CD4-positive, alpha-beta T cell (primary cell): Measurements from ENCODE around the gene CASP9. TPM values are rescaled to one million over a fixed set of nuclear protein-coding genes. Genes with fewer than 3 reads are reported as not detected.
"Not testable (repeated sequence)": the region's sequence is repeated elsewhere in the genome, so short reads cannot be mapped to it uniquely, and the experiment has no call there.

ENCODE experiments used
- ATAC-seq: fragments of 200-7000 bp; cut with Tn5 transposase; one replicate; pipeline ENCODE4 v1.10.0; 2022; ENCODE audit warnings: mild to moderate bottlenecking; ENCODE audit not compliant: poor library complexity
- CTCF ChIA-PET: fragments of 350-600 bp; sonication (Branson Sonifier 250); formaldehyde crosslinking; loops from one replicate; lab custom pipeline; 2021; ENCODE audit warnings: antibody characterized with exemption, inconsistent platforms; lab: Charles Lee
- POLR2A ChIA-PET: fragments of 350-600 bp; sonication (Branson Sonifier 250); formaldehyde crosslinking; loops from one replicate; lab custom pipeline; 2021; ENCODE audit warnings: antibody characterized with exemption, inconsistent platforms; lab: Charles Lee
- DNase-seq, 14 experiments: peaks; one replicate each; pipeline ENCODE4 v3.0.0-alpha.2; 2013 to 2020; ENCODE audit warnings: mixed read lengths in 2 of 14
- H3K27ac ChIP-seq, 2 donors: one replicate each; pipeline versions ENCODE4 v1.5.1 to v1.7.0; 2013; ENCODE audit warnings: low read length in 2 of 2, low read depth in 1 of 2, mild to moderate bottlenecking in 1 of 2
- H3K27me3 ChIP-seq, 2 experiments: 1 replicate in 1 of 2; 2 replicates in 1 of 2; pipeline versions ENCODE4 v1.6.1 to v1.7.0; 2013; ENCODE audit warnings: low read length in 2 of 2, control low read depth in 1 of 2, mild to moderate bottlenecking in 1 of 2, moderate library complexity in 1 of 2; ENCODE audit not compliant: insufficient read depth in 2 of 2, control insufficient read depth in 1 of 2
- H3K36me3 ChIP-seq: one replicate; pipeline ENCODE4 v1.6.1; 2013; ENCODE audit warnings: low read length, control low read depth; ENCODE audit not compliant: insufficient read depth
- H3K4me1 ChIP-seq: one replicate; pipeline ENCODE4 v1.6.1; 2013; ENCODE audit warnings: low read length, control low read depth; ENCODE audit not compliant: insufficient read depth
- H3K4me3 ChIP-seq: one replicate; pipeline ENCODE4 v1.5.1; 2013; ENCODE audit warnings: mild to moderate bottlenecking, low read length, moderate library complexity
- H3K9me3 ChIP-seq, 2 experiments: 1 replicate in 1 of 2; 2 replicates in 1 of 2; pipeline versions ENCODE4 v1.6.1 to v1.7.0; 2013; ENCODE audit warnings: low read length in 2 of 2, mild to moderate bottlenecking in 2 of 2, control low read depth in 1 of 2, moderate library complexity in 1 of 2; ENCODE audit not compliant: control insufficient read depth in 1 of 2, insufficient read depth in 1 of 2
- H3K27ac Mint-ChIP-seq: one replicate; pipeline ENCODE4 v1.8.0; 2020; ENCODE audit warnings: mixed read lengths
- H3K27me3 Mint-ChIP-seq: one replicate; pipeline ENCODE4 v1.8.0; 2021; ENCODE audit warnings: mixed read lengths
- H3K36me3 Mint-ChIP-seq: one replicate; pipeline ENCODE4 v1.8.0; 2021; ENCODE audit warnings: low read depth, mixed read lengths
- H3K4me1 Mint-ChIP-seq: one replicate; pipeline ENCODE4 v1.8.0; 2021; ENCODE audit warnings: low read depth, mixed read lengths
- H3K4me3 Mint-ChIP-seq: one replicate; pipeline ENCODE4 v1.8.0; 2020; ENCODE audit warnings: mild to moderate bottlenecking, mixed read lengths
- H3K9me3 Mint-ChIP-seq: one replicate; pipeline ENCODE4 v1.8.0; 2020; ENCODE audit warnings: mixed read lengths
- intact Hi-C, 2 experiments: fragments of 100-400 bp; cut with DNase I in 1 of 2; cut with micrococcal nuclease in 1 of 2; formaldehyde crosslinking; loops; one replicate each; pipeline versions ENCODE4 v1.15.1 to v1.9.0; 2023 to 2025; cut with DNase I, micrococcal nuclease
- total RNA-seq, 174 experiments: library from RNA in 2 of 174; stranded (reverse) in 2 of 174; gene quantifications; one replicate each; pipeline ENCODE4 v1.2.3 and lab custom pipeline; 2021 to 2026
- TF ChIP-seq, protein P1 (sequence below): fragments of 200-600 bp; IDR thresholded peaks from one replicate; pipeline ENCODE4 v1.8.0; 2022; ENCODE audit warnings: antibody characterized with exemption, mild to moderate bottlenecking

Gene CASP9
- total RNA-seq, 2 experiments from 2014 or later = 15.7 to 18.0 TPM

DNA sequence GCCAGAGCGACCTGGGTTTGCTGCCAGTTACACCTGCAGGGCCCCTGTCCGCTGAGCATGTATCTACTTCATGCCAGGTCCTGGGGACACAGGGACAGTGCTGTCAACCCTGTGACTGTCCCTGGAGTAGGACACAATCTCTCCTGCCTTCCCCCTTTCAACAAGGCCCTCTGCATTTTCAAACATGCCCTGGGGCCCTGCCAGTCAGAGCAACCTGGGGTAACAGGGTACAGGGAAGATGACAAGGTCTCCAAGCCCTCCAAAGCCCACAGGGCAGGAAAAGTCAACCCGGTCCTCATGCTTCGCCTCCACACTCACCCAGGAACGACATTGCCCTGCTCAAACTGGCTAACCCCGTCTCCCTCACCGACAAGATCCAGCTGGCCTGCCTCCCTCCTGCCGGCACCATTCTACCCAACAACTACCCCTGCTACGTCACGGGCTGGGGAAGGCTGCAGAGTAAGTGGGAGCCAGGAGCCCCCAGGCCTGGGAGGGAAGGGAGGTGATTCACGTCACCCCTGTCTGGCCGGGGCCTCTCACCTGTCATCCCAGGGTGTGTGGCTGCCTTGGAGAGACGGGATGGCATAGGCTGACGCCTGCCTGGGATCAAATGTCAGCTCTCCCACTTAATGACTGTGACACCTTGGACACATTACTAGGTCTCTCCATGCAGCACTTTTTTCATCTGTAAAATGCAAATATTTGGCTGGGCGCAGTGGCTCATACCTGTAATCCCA, 60.8 kb downstream of the CASP9 start:
- H3K9me3 Mint-ChIP-seq, ATAC-seq, H3K36me3 ChIP-seq, DNase-seq, H3K4me3 Mint-ChIP-seq, H3K27me3 Mint-ChIP-seq, H3K27me3 ChIP-seq, H3K9me3 ChIP-seq, H3K27ac Mint-ChIP-seq, intact Hi-C loops, CTCF ChIA-PET, H3K4me3 ChIP-seq, H3K4me1 Mint-ChIP-seq, POLR2A ChIA-PET, H3K4me1 ChIP-seq, H3K36me3 Mint-ChIP-seq, H3K27ac ChIP-seq: not testable (repeated sequence)

DNA sequence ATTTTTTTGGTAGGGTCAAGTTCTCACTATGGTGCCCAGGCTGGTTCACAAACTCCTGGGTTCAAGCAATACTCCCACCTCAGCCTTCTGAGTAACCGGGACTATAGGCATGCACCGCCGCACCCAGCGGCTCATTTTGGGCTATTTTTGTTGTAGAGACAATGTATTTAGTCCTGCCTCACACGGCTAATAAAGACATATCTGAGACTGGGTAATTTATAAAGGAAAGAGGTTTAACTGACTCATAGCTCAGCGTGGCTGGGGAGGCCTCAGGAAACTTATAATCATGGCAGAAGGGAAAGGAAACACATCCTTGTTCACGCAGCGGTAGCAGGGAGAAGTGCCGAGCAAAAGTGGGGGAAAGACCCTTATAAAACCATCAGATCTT, 63.3 kb downstream of the CASP9 start:
- intact Hi-C loops = no loop called here
- H3K9me3 ChIP-seq = no peaks in the 10 kb centered on the region
- no peak overlapping the region for H3K4me3 ChIP-seq
- no peaks in the 10 kb centered on the region for H3K4me1 Mint-ChIP-seq
- TF ChIP-seq, protein P1, sequence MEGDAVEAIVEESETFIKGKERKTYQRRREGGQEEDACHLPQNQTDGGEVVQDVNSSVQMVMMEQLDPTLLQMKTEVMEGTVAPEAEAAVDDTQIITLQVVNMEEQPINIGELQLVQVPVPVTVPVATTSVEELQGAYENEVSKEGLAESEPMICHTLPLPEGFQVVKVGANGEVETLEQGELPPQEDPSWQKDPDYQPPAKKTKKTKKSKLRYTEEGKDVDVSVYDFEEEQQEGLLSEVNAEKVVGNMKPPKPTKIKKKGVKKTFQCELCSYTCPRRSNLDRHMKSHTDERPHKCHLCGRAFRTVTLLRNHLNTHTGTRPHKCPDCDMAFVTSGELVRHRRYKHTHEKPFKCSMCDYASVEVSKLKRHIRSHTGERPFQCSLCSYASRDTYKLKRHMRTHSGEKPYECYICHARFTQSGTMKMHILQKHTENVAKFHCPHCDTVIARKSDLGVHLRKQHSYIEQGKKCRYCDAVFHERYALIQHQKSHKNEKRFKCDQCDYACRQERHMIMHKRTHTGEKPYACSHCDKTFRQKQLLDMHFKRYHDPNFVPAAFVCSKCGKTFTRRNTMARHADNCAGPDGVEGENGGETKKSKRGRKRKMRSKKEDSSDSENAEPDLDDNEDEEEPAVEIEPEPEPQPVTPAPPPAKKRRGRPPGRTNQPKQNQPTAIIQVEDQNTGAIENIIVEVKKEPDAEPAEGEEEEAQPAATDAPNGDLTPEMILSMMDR = no peak
- no peak overlapping the region for H3K4me3 Mint-ChIP-seq
- no peak for ATAC-seq
- no peak overlapping the region for H3K27ac Mint-ChIP-seq
- no peak for DNase-seq
- H3K4me1 ChIP-seq = no peaks in the 10 kb centered on the region
- ChIA-PET CTCF (no interaction called here), POLR2A (no interaction called here)
- no peak overlapping the region for H3K27ac ChIP-seq
- H3K36me3 ChIP-seq = no peaks in the 10 kb centered on the region
- no peaks in the 10 kb centered on the region for H3K9me3 Mint-ChIP-seq
- peaks cover 5% of the 10 kb centered on the region for H3K27me3 Mint-ChIP-seq
- no peaks in the 10 kb centered on the region for H3K36me3 Mint-ChIP-seq
- H3K27me3 ChIP-seq = no peaks in the 10 kb centered on the region

DNA sequence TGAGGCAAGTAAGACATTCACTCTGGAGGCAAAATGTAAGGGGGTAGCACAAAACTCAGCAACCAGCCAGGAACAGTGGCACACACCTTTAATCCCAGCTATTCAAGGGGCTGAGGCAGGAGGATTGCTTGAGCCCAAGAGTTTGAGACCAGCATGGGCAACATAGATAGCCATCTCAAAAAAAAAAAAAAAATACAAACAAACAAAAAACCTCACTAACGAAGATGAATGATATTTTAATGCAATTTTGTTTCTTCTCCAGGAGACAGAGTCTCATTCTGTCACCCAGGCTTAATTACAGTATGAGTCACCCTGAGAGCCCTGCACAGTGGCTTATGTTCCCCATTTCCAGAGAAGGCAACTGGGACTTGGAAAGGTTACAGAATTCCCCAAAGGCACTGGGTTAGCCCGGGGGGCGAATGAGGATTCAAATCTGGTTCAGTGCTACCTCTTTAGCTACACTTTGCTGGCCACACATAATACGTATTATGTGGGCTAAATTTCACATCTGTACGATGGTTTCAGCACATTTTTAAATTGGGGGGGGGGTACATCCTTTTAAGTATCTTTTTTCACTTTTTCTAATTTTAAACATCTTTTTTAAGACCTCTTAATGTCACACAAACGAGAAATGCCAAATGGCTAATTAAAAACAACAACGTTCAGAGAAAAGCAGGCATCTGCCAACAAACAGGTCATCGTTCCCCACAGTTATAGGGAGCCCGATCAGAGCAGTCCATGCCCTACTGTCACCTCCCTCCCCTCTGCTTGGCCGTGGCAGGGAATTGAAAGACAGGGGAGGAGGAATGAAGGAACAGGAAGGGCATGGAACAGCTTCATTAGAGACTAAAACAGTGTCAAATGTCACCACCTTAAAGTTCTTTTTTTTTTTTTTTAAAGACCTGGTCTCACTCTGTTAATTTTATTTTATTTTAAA, 64.0 kb downstream of the CASP9 start:
- Histone ChIP-seq H3K27ac (no peak overlapping the region), H3K4me3 (no peak overlapping the region), H3K9me3 (no peaks in the 10 kb centered on the region), H3K4me1 (no peaks in the 10 kb centered on the region), H3K27me3 (no peaks in the 10 kb centered on the region), H3K36me3 (no peaks in the 10 kb centered on the region)
- TF ChIP-seq, protein P1 = no peak
- Mint-ChIP-seq H3K36me3 (no peaks in the 10 kb centered on the region), H3K27ac (no peak overlapping the region), H3K4me1 (no peaks in the 10 kb centered on the region), H3K9me3 (no peaks in the 10 kb centered on the region), H3K4me3 (no peak overlapping the region), H3K27me3 (peaks cover 5% of the 10 kb centered on the region)
- no peak for DNase-seq
- no peak for ATAC-seq
- POLR2A ChIA-PET = no interaction called here
- CTCF ChIA-PET = no interaction called here
- intact Hi-C loops = no loop called here

DNA sequence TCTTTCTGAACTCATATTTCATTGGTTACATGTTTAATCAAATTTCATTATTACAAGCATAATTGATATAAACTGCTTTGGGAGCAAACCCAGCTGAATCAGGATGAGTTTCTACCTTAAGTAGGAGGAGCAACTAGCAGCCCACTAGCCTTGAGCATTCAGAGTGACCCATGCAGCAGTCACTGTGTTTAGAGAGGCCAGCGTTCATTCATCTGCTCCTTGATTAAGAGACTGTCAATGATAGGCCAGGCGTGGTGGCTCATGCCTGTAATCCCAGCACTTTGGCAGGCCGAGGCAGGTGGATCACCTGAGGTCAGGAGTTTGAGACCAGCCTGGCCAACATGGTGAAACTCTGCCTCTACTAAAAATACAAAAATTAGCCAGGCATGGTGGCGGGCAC, 65.6 kb downstream of the CASP9 start:
- intact Hi-C loops, H3K27ac ChIP-seq, H3K27ac Mint-ChIP-seq, H3K27me3 ChIP-seq, H3K4me3 ChIP-seq, H3K36me3 Mint-ChIP-seq, DNase-seq, ATAC-seq, POLR2A ChIA-PET, H3K27me3 Mint-ChIP-seq, H3K9me3 Mint-ChIP-seq, CTCF ChIA-PET, H3K4me1 Mint-ChIP-seq, H3K4me1 ChIP-seq, H3K9me3 ChIP-seq, H3K36me3 ChIP-seq, H3K4me3 Mint-ChIP-seq: not testable (repeated sequence)
